Endothelial cell of umbilical vein (primary cell): ENCODE measurements around the gene BABAM1. TPM values are rescaled to one million over a fixed set of nuclear protein-coding genes. Genes with fewer than 3 reads are reported as not detected.
A peak's percentile ranks its signal among the peaks of the same experiment; 100 is the strongest.

ENCODE experiments used
- BruUV-seq: library from RNA; stranded (reverse); fragments of 400-500 nt; replicated peaks from 2 replicates; lab custom pipeline; 2021; lab: Mats Ljungman, UMichigan
- CTCF ChIA-PET: fragments of 300-600, 350-600 bp; sonication (Branson Sonifier 250); formaldehyde crosslinking; loops from one replicate; lab custom pipeline; 2021; ENCODE audit warnings: antibody characterized with exemption, inconsistent platforms; lab: Charles Lee
- POLR2A ChIA-PET: fragments of 300-600, 350-600 bp; sonication (Branson Sonifier 250); formaldehyde crosslinking; loops from one replicate; lab custom pipeline; 2021; ENCODE audit warnings: antibody characterized with exemption, inconsistent platforms; lab: Charles Lee
- DNase-seq: peaks from one replicate; pipeline ENCODE4 v3.0.0-alpha.2; 2011; ENCODE audit warnings: low read depth, low spot score
- FAIRE-seq: peaks from 2 replicates; lab custom pipeline; 2011; peaks lifted over from hg19 to GRCh38; lab: Jason Lieb, UNC
- H2AFZ ChIP-seq: 2 replicates; pipeline ENCODE4 v1.6.0; 2012; ENCODE audit warnings: low read depth, low read length, control low read depth, inconsistent platforms
- H3K27ac ChIP-seq: 2 replicates; pipeline ENCODE4 v1.5.1; 2011; ENCODE audit warnings: low read depth, mild to moderate bottlenecking, control low read depth, low read length, moderate library complexity; ENCODE audit not compliant: insufficient read depth
- H3K27me3 ChIP-seq, 2 experiments: 2 replicates each; pipeline versions ENCODE4 v1.6.0 to v1.6.1; 2011; ENCODE audit warnings: low read length in 2 of 2, mixed read lengths in 1 of 2; ENCODE audit not compliant: control insufficient read depth in 2 of 2, insufficient read depth in 2 of 2
- H3K36me3 ChIP-seq, 2 experiments: 2 replicates in 1 of 2; 3 replicates in 1 of 2; pipeline ENCODE4 v1.5.1; 2011; ENCODE audit warnings: low read length in 2 of 2, mild to moderate bottlenecking in 1 of 2, moderate library complexity in 1 of 2; ENCODE audit not compliant: control insufficient read depth in 2 of 2, insufficient read depth in 2 of 2; ENCODE audit errors: extremely low read depth in 1 of 2
- H3K4me1 ChIP-seq: 3 replicates; pipeline ENCODE4 v1.5.1; 2011; ENCODE audit warnings: mild to moderate bottlenecking, low read length; ENCODE audit not compliant: control insufficient read depth, insufficient read depth; ENCODE audit errors: extremely low read depth
- H3K4me2 ChIP-seq: 2 replicates; pipeline ENCODE4 v1.6.1; 2011; ENCODE audit warnings: low read length, control low read depth, mixed read lengths; ENCODE audit not compliant: insufficient read depth
- H3K4me3 ChIP-seq, 3 experiments: fragments of 200-600 bp in 1 of 3; sonication (generic), shearing (Covaris generic) in 1 of 3; replicated peaks in 1 of 3; 2 replicates each; pipeline ENCODE4 v1.5.1; 2011 to 2016; ENCODE audit warnings: control low read depth in 3 of 3, low read length in 3 of 3, mild to moderate bottlenecking in 2 of 3, inconsistent platforms in 1 of 3, low read depth in 1 of 3, moderate library complexity in 1 of 3; ENCODE audit not compliant: insufficient read depth in 1 of 3
- H3K79me2 ChIP-seq: 2 replicates; pipeline ENCODE4 v1.6.0; 2012; ENCODE audit warnings: low read length, inconsistent platforms; ENCODE audit not compliant: control insufficient read depth, insufficient read depth
- H3K9ac ChIP-seq: replicated peaks from 2 replicates; pipeline ENCODE3; 2011; ENCODE audit warnings: low read length, control low read depth; ENCODE audit not compliant: insufficient read depth; ENCODE audit errors: extremely low read depth
- H3K9me1 ChIP-seq: replicated peaks from 3 replicates; pipeline ENCODE4 v1.6.0; 2011; ENCODE audit warnings: mild to moderate bottlenecking, low read length; ENCODE audit not compliant: control insufficient read depth, insufficient read depth; ENCODE audit errors: extremely low read depth
- H3K9me3 ChIP-seq: replicated peaks from 2 replicates; pipeline ENCODE4 v1.5.1; 2012; ENCODE audit warnings: low read length, inconsistent platforms; ENCODE audit not compliant: control insufficient read depth, insufficient read depth
- H4K20me1 ChIP-seq: replicated peaks from 2 replicates; pipeline ENCODE3; 2011; ENCODE audit warnings: mild to moderate bottlenecking, low read length; ENCODE audit not compliant: control insufficient read depth, insufficient read depth; ENCODE audit errors: extremely low read depth
- CTCF ChIP-seq, 2 donors: IDR thresholded peaks; 1 replicate in 1 of 2; 2 replicates in 1 of 2; pipeline ENCODE4 v1.5.1; 2011; ENCODE audit warnings: low read length in 2 of 2, mild to moderate bottlenecking in 2 of 2, moderate library complexity in 2 of 2, control low read depth in 1 of 2, inconsistent platforms in 1 of 2, low read depth in 1 of 2; ENCODE audit not compliant: insufficient read depth in 1 of 2; ENCODE audit errors: extremely low read depth in 1 of 2
- EZH2 ChIP-seq: IDR thresholded peaks from 2 replicates; pipeline ENCODE4 v1.6.1; 2012; ENCODE audit warnings: borderline replicate concordance, low read depth, mild to moderate bottlenecking, moderate library complexity, low read length, inconsistent platforms; ENCODE audit not compliant: severe bottlenecking
- FOS ChIP-seq: IDR thresholded peaks from 2 replicates; pipeline ENCODE4 v1.6.1; 2011; ENCODE audit warnings: mild to moderate bottlenecking, low read length, moderate library complexity, borderline replicate concordance; ENCODE audit not compliant: insufficient read depth
- GATA2 ChIP-seq: IDR thresholded peaks from 2 replicates; pipeline ENCODE4 v1.7.0; 2011; ENCODE audit warnings: low read depth, mild to moderate bottlenecking, moderate library complexity, mixed read lengths, low read length; ENCODE audit not compliant: insufficient read length, insufficient read depth
- JUN ChIP-seq: IDR thresholded peaks from 2 replicates; pipeline ENCODE4 v1.6.1; 2011; ENCODE audit warnings: borderline replicate concordance, low read depth; ENCODE audit not compliant: insufficient read length, insufficient read depth
- MAX ChIP-seq: IDR thresholded peaks from 2 replicates; pipeline ENCODE4 v1.6.1; 2011; ENCODE audit not compliant: insufficient read depth, insufficient read length
- MYC ChIP-seq: IDR thresholded peaks from one replicate; pipeline ENCODE4 v1.6.1; 2011; ENCODE audit warnings: mild to moderate bottlenecking, low read depth, low read length
- POLR2A ChIP-seq: IDR thresholded peaks from 2 replicates; pipeline ENCODE4 v1.6.1; 2012; ENCODE audit warnings: low read depth, mild to moderate bottlenecking, control low read depth, low read length
- POLR2AphosphoS5 ChIP-seq: IDR thresholded peaks from 2 replicates; pipeline ENCODE4 v1.6.1; 2012; ENCODE audit warnings: low read depth, mild to moderate bottlenecking, control low read depth, low read length, moderate library complexity; ENCODE audit not compliant: insufficient read depth
- dilution Hi-C: fragments of 300-500 bp; cut with MboI; formaldehyde crosslinking; loops from one replicate; pipeline ENCODE4 v1.15.0; 2019; ENCODE audit warnings: low sequenced_read_pairs; ENCODE audit not compliant: extremely low pct_ligation_motif_present
- intact Hi-C: fragments of 100-400 bp; cut with micrococcal nuclease; formaldehyde crosslinking; loops from one replicate; pipeline ENCODE4 v1.10.0; 2022
- polyA plus RNA-seq, 4 experiments: library from polyadenylated mRNA; depleted of rRNA in 3 of 4; stranded (reverse) in 3 of 4; unstranded in 1 of 4; fragments of >200 nt; gene quantifications; 2 replicates each; pipeline versions ENCODE4 v1.2.1 to v1.2.3, GENCODE V29; 2011 to 2012; ENCODE audit warnings: missing spikeins in 1 of 4
- total RNA-seq: library from RNA; stranded (reverse); gene quantifications from 2 replicates; pipeline ENCODE4 v1.2.3, GENCODE V29; 2021

Gene BABAM1
- total and polyA plus RNA-seq, 2 donors (not counting 3 experiments of a cell fraction or from before 2014, with no cell fraction given), result 118 to 140 TPM

DNA sequence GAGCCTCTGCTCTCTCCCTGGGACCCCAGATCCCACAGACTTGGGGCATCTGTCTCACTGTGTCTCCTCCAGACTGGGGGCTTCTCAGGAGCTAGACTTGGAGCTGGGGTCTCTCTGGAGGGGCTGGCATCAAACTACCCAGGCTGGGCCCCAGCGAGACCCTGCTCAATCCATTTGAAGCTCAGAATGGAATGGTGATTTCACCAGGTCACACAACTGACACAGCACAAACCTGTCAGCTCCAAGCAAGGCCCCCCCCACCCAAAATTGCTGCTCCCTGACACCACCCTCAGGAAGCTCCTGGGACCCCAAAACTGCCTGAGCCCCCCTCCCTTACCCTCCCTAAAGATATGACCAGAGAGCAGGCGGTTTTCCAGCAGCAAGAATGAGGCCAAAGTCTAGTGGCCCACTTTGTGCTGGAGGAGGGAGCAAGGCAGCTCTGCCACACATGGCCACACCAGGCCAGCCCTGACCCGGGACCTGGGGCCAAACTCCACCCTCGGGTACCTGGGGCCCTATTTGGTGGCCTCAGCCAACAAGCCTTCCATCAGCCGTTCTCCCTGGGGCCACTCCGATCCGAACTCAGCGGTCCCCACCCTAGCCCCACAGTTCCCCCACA, 23.9 kb upstream of the BABAM1 start:
- Histone ChIP-seq H3K9ac (peak overlapping the region; percentile 51), H3K4me2 (peak overlapping the region; percentile 81), H3K79me2 (peaks cover 27% of the 10 kb centered on the region), H3K27me3 (no peaks in the 10 kb centered on the region), H2AFZ (no peak overlapping the region), H3K36me3 (no peaks in the 10 kb centered on the region), H3K27ac (no peak overlapping the region), H3K9me1 (no peaks in the 10 kb centered on the region), H3K9me3 (no peaks in the 10 kb centered on the region), H3K4me1 (peaks cover 20% of the 10 kb centered on the region), H4K20me1 (no peaks in the 10 kb centered on the region), H3K4me3 (peak overlapping the region; percentile 65 to 84 (median 74))
- DNase-seq, result no peak
- BruUV-seq, result no TSS peak
- dilution Hi-C loops, result no loop called here
- intact Hi-C loops, result no loop called here
- POLR2A ChIA-PET, result no interaction called here
- TF ChIP-seq POLR2A, result no peak
- no peak for TF ChIP-seq CTCF (IDR thresholded peaks at IDR 0.05; ENCODE audit: extremely low read depth in 1 of 2, insufficient read depth in 1 of 2, low read depth in 1 of 2, low read length in 2 of 2)
- no peak for TF ChIP-seq MYC
- TF ChIP-seq MAX, result no peak
- TF ChIP-seq FOS, result no peak
- no peak for TF ChIP-seq EZH2
- no peak for TF ChIP-seq POLR2AphosphoS5
- TF ChIP-seq JUN, result no peak
- no peak for TF ChIP-seq GATA2
- CTCF ChIA-PET, result interaction anchor here (0.9 to 1.8 kb wide), 4 partner anchors 8 to 38 kb away, joined by 3 to 13 read pairs (median 4); partner anchors contain the start of gene OCEL1
- FAIRE-seq, result no peak
